Measurements from ENCODE around the gene ABCB11. TPM values are rescaled to one million over a fixed set of nuclear protein-coding genes. Genes with fewer than 3 reads are reported as not detected.

ABCB11 gene
- total and polyA plus RNA-seq, 9 of the 15 experiments (the other 6 are each of a cell fraction or from before 2014, with no cell fraction given), result 0.04 to 0.51 (median 0.10) TPM; not detected in 1

GRCh38 chr2:168890006-168890782, 140.9 kb downstream of the ABCB11 start, which contains the start of gene SPC25 (continued):
- TF ChIP-seq SRF (CRISPR knock-in tag; IDR thresholded peaks at IDR 0.05) (no peak), ZNF644 (tag; IDR thresholded peaks at IDR 0.05; ENCODE audit: low read depth) (no peak; the same call in 1 of the 2 replicates), ATF7 (IDR thresholded peaks at IDR 0.05) (peak; percentile 65), MEF2D (tag; conservative IDR thresholded peaks at IDR 0.05; ENCODE audit: low read depth) (peak; percentile 44; the same call in 1 of the 2 replicates), NR2F6 (CRISPR knock-in tag; IDR thresholded peaks at IDR 0.05) (no peak), SP2 (IDR thresholded peaks at IDR 0.05; ENCODE audit: extremely low read depth, low read depth, low read length, poor library complexity, severe bottlenecking) (peak; percentile 79), HMBOX1 (IDR thresholded peaks at IDR 0.05) (no peak), ZNF253 (CRISPR knock-in tag; conservative IDR thresholded peaks at IDR 0.05) (no peak), ZBTB5 (IDR thresholded peaks at IDR 0.05) (no peak), MEF2A (IDR thresholded peaks at IDR 0.05; ENCODE audit: control insufficient read depth, low read depth, low read length) (peak; percentile 56; the same call in 1 of the 2 replicates), NFYB (IDR thresholded peaks at IDR 0.05; ENCODE audit: extremely low read depth, insufficient read length) (peak; percentile 99), EGR1 (conservative IDR thresholded peaks at IDR 0.05) (peak; percentile 85), ZNF511 (CRISPR knock-in tag; IDR thresholded peaks at IDR 0.05) (peak; percentile 55; the same call in 1 of the 2 replicates), MTA3 (IDR thresholded peaks at IDR 0.05; ENCODE audit: borderline replicate concordance) (peak; percentile 79), L3MBTL2 (IDR thresholded peaks at IDR 0.05) (peak; percentile 69), ZC3H11A (IDR thresholded peaks at IDR 0.05; ENCODE audit: low read depth, low read length) (no peak), ZNF592 (IDR thresholded peaks at IDR 0.05) (no peak), ZNF436 (CRISPR knock-in tag; IDR thresholded peaks at IDR 0.05) (no peak)
- TF ChIP-seq, protein P1, sequence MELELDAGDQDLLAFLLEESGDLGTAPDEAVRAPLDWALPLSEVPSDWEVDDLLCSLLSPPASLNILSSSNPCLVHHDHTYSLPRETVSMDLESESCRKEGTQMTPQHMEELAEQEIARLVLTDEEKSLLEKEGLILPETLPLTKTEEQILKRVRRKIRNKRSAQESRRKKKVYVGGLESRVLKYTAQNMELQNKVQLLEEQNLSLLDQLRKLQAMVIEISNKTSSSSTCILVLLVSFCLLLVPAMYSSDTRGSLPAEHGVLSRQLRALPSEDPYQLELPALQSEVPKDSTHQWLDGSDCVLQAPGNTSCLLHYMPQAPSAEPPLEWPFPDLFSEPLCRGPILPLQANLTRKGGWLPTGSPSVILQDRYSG (tag; conservative IDR thresholded peaks at IDR 0.05; ENCODE audit: low read depth), result no peak
